LNCAP (cell line): ENCODE data around the gene ANKDD1A.

Experiments used
- TF ChIP-seq, protein P1 (sequence below): fragments of 450-650 bp; IDR thresholded peaks from 2 replicates; pipeline ENCODE4 v1.5.1; 2017; ENCODE audit warnings: mild to moderate bottlenecking

Gene ANKDD1A

DNA sequence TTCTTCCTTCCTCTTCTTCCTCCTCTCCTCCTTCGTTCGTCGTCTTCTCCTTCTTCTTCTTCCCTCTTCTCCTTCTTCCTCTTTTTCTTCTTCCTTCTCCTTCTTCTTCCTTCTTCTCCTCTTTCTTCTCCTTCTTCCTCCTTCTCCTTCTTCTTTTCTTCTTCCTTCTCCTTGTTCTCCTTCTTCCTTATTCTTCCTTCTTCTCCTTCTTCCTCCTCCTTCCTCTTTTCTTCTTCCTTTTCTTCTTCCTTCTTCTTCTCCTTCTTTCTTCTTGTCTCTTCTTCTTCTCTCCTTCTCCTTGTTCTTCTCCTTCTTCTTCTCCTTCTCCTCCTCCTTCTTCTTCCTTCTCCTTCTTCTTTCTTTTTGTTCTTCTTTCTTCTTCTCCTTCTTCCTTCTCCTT is 42.7 kb downstream of the ANKDD1A start:
- TF ChIP-seq, protein P1, sequence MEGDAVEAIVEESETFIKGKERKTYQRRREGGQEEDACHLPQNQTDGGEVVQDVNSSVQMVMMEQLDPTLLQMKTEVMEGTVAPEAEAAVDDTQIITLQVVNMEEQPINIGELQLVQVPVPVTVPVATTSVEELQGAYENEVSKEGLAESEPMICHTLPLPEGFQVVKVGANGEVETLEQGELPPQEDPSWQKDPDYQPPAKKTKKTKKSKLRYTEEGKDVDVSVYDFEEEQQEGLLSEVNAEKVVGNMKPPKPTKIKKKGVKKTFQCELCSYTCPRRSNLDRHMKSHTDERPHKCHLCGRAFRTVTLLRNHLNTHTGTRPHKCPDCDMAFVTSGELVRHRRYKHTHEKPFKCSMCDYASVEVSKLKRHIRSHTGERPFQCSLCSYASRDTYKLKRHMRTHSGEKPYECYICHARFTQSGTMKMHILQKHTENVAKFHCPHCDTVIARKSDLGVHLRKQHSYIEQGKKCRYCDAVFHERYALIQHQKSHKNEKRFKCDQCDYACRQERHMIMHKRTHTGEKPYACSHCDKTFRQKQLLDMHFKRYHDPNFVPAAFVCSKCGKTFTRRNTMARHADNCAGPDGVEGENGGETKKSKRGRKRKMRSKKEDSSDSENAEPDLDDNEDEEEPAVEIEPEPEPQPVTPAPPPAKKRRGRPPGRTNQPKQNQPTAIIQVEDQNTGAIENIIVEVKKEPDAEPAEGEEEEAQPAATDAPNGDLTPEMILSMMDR: no peak

DNA sequence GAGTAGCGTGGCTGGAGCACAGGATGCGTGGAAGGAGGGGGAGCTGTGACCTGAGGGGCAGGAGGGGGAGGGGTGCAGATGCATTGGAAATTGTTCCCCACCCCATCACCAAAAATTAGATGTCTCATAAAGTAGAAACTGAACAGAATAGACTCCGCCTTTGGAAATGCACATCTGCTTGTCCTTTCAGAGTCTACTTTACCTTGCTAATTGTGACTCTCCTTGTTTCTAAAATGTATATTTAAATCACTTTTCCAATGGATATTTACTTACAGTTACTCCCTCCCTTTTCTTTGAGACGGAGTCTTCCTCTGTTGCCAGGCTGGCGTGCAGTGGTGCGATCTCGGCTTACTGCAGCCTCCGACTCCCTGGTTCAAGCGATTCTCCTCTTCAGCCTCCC is 47.4 kb downstream of the ANKDD1A start:
- TF ChIP-seq, protein P1: no peak

DNA sequence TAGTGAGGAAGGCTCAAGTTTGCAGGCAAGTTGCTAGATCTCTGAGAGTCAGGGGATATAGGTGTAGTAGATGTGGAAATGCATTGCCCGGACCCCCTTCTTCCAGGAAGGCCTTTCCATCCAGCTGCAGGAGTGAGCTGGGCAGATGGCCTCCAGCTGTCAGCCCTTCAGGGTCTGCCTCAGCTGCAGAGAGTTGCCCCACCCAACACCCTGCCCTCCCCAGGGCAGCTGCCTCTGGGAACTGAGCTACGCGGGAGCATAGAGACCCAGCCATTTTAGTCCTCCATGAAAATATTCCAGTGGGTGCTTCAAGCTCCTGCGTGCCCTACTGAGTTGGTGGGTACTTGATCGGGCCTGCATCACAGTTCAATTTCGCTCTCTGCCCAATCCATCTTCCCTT is 48.5 kb downstream of the ANKDD1A start:
- TF ChIP-seq, protein P1: no peak

DNA sequence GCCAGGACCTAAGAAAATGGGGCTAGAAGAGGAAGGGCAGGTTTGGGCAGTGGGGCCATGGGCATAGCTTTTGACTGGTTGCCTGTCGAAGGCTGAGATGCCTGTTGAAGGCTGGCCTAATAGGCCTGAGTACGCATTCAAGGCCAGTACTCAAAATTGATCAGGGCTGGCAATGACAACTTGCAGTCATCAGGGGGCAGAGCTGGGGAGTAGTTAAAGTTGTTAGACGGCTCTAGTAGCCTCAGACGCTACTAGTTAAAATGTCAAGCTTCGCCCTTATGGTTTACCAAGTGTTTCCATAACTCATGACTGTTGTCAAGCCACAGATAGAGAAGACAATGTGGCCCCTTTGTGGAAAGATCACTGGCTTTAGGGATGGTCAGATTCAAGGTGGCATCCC is 49.3 kb downstream of the ANKDD1A start:
- TF ChIP-seq, protein P1: no peak

DNA sequence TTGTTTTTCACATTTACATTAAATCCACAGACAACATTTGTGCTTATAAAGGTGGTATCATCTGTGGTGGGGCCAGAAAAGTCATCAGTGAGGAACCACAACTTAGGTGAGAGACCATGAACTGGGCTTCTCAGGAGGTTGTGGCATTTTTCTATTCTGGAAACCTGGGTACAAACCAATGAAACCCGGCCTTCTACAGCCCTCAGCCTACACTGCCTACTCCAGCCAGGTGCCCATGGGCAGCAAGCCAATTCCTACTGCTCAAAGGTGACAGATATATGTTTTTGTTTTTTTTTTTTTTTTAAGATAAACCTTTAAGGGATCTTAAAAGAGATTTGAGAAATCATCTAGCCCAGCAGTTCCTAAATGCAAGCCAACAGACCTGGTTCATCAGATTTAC is 57.7 kb downstream of the ANKDD1A start:
- TF ChIP-seq, protein P1: no peak

DNA sequence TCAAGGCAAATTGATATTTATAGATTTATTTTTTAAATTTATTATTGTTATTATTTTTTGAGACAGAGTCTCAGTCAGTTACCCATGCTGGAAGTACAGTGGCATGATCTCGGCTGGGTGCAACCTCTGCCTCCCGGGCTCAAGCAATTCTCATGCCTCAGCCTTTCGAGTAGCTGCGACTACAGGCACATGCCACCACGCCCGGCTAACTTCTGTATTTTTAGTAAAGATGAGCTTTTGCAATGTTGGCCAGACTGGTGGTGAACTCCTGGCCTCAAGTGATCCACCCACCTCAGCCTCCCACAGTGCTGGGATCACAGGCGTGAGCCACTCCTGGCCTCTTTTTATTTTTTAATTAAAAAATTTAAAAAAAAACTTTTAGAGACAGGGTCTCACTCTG is 59.0 kb downstream of the ANKDD1A start:
- TF ChIP-seq, protein P1: no peak

DNA sequence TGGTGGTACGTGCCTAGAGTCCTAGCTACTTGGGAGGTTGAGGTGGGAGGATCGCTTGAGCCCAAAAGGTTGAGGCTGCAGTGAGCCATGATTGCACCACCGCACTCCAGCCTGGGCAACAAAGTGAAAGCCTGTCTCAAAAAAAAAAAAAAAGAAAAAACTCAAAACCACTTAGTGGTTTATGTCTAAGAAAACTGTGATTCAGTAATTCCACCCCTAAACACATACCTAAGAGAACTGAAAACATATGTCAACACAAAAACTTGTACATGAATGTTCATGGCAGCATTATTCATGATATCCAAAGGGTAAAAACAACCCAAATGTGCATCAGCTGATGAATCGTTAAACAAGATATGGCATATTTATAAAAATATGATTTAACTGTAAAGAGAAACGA is 63.7 kb downstream of the ANKDD1A start:
- TF ChIP-seq, protein P1: no peak

DNA sequence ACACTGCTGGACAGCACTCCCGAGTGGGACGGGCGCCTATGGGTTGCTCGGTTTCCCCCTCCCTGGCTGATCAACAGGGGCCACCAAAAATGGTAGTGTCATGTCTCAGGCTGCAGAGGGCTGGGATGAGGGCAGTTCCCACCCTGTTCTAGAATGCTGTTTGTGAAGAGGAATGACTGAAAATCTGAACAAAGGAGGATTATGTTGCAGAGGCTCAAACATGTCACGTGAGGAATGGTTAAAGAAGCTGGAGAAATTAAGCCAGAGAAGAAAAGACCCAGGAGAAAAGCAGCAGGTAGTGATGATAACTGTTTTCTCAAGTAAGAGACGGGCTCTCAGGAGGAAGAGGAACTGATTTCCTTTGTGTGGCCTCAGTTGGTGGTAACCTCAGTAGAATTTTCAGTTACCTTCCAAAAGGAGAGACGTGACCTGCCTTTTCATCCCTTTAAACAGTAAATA is 67.6 kb downstream of the ANKDD1A start:
- TF ChIP-seq, protein P1: no peak
